Activated CD8-positive, alpha-beta memory T cell treated with anti-CD3 and anti-CD28 coated beads for 36 hours (primary cell): ENCODE data around the gene FURIN. TPM values are rescaled to one million over a fixed set of nuclear protein-coding genes. Genes with fewer than 3 reads are reported as not detected.

Experiments used
- CTCF ChIA-PET: fragments of 350-600 bp; sonication (Branson Sonifier 250); formaldehyde crosslinking; loops from one replicate; lab custom pipeline; 2021; ENCODE audit warnings: antibody characterized with exemption; lab: Charles Lee
- POLR2A ChIA-PET: fragments of 350-600 bp; sonication (Branson Sonifier 250); formaldehyde crosslinking; loops from one replicate; lab custom pipeline; 2021; ENCODE audit warnings: antibody characterized with exemption; lab: Charles Lee
- total RNA-seq, 2 experiments: library from RNA; stranded (reverse); gene quantifications; one replicate each; pipeline ENCODE4 v1.2.3, GENCODE V29; 2021

The FURIN gene
- total RNA-seq, 2 experiments from 2014 or later, result 141 TPM

DNA sequence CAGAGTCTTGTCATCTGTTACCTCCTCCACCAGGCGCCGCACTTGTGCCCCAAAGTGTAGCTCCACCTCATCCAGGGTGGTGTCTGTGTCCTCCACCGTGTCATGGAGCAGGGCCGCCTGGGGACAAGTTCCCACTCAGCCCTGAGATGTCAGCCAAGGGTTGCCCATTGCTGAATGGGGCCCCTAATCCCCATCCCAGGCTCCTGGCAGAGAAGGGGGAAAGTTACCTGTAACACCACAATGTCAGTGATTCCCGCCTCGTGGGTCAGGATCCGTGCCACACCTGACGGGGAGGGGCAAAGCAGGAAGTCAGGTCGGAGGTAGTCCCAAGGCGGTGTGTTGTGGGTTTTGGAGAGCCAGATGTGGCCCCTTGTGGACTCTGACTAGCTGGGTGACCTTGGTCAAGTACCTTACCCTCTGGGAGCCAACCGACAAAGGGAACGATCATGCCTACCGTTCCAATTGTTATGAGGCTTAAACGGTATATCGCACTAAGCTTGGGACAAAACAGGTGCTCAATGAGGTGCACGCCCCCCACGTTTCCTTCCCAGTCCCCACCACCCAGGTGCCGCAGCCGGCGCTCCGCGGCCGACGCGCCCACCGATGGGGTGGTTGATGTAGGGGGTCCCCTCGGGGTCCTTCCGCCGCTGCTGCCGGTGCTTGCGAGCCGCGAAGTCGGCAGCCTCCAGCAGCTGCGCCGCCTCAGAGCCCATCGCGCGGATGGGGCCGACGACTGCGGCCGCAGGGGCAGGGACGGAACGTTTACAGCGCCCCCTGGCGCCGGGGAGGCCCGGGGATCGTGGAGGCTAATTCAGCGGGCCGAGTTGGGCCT, 63.7 kb downstream of the FURIN start, which contains the start of gene HDDC3:
Gene HDDC3, minus strand, starts transcription at position 722 of the 832 bp plus-strand sequence. Its CDS starts 9 bp downstream, at position 713.
- ChIA-PET POLR2A (interaction anchor here (0.7 to 5.5 kb wide), 9 partner anchors 23 to 215 kb away, joined by 3 to 42 read pairs (median 4); partner anchors contain the start of genes BLM, MAN2A2 and RCCD1), CTCF (interaction anchor here (0.5 to 7.7 kb wide), 21 partner anchors 10 to 1042 kb away, joined by 3 to 136 read pairs (median 5); partner anchors contain the start of genes BLM, MAN2A2 and RCCD1)

DNA sequence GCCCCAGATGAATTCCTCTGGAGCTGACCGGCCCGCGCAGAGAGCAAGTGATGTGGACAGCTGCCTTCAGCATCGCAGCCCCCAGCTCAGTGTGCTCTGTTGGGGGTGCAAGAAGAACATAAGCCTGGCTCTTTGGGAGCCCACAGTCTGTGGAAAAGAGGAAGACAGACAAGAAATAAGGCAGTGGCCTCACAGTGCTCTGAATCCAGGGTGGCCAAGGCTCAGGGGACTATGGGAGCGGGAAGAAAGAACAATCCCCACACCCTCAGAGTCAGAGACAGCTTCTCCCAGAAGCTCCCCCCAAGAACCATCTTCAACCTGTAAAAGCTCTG, 64.2 kb downstream of the FURIN start:
- CTCF ChIA-PET, result interaction anchor here (0.5 to 7.7 kb wide), 22 partner anchors 10 to 454 kb away, joined by 3 to 136 read pairs (median 5); partner anchors contain the start of genes BLM, MAN2A2 and RCCD1

More for the DNA sequence above, 64.2 kb downstream of the FURIN start:
- POLR2A ChIA-PET, result interaction anchor here (0.7 to 5.5 kb wide), 9 partner anchors 22 to 272 kb away, joined by 3 to 42 read pairs (median 4); partner anchors contain the start of genes BLM, MAN2A2 and RCCD1

Other genes starting within 250 kb of the FURIN start
- gene BLM, start 151.2 kb upstream of the FURIN start, total RNA-seq, result 10 to 100 TPM; 46.4 to 47.1 TPM
- 1 to 10 TPM; 3.4 to 3.5 TPM for gene FES, start 15.9 kb downstream of the FURIN start, total RNA-seq
- 10 to 100 TPM; 91.2 to 98.1 TPM for gene MAN2A2, start 34.7 kb downstream of the FURIN start, total RNA-seq
- 10 to 100 TPM; 40.0 to 41.3 TPM for gene HDDC3, start 64.0 kb downstream of the FURIN start, total RNA-seq
- gene UNC45A, start 66.7 kb downstream of the FURIN start, total RNA-seq, result 10 to 100 TPM; 75.5 to 77.1 TPM
- gene RCCD1, start 86.3 kb downstream of the FURIN start, total RNA-seq, result 10 to 100 TPM; 24.3 to 28.1 TPM
- 10 to 100 TPM; 90.4 to 93.0 TPM for gene PRC1, start 125.9 kb downstream of the FURIN start, total RNA-seq
- gene VPS33B, start 154.0 kb downstream of the FURIN start, total RNA-seq, result 10 to 100 TPM; 17.5 to 21.1 TPM
- gene SV2B, start 231.7 kb downstream of the FURIN start, total RNA-seq, result under 1 TPM; 0.04 TPM